SU-DHL-6 (cell line): Measurements from ENCODE around the gene SLCO3A1.

ENCODE experiments used
- CTCF ChIP-seq: fragments of 200-600 bp; sonication (generic); IDR thresholded peaks from one replicate; pipeline ENCODE4 v1.5.1; 2017; ENCODE audit warnings: antibody characterized with exemption, mild to moderate bottlenecking, low read length, moderate library complexity; ENCODE audit not compliant: insufficient read depth, poor library complexity, severe bottlenecking
- EZH2phosphoT487 ChIP-seq: fragments of 200-600 bp; sonication (generic), shearing (Covaris generic); conservative IDR thresholded peaks from 2 replicates; pipeline ENCODE4 v1.6.1; 2018; ENCODE audit warnings: mild to moderate bottlenecking, antibody characterized with exemption, low read length, moderate library complexity, mixed read lengths

GRCh38 chr15:91930092-91930491 lies 76.6 kb downstream of the SLCO3A1 start:
- TF ChIP-seq EZH2phosphoT487, result no peak
- TF ChIP-seq CTCF, result no peak
